ENCODE data around the gene CCDC146.

DNA sequence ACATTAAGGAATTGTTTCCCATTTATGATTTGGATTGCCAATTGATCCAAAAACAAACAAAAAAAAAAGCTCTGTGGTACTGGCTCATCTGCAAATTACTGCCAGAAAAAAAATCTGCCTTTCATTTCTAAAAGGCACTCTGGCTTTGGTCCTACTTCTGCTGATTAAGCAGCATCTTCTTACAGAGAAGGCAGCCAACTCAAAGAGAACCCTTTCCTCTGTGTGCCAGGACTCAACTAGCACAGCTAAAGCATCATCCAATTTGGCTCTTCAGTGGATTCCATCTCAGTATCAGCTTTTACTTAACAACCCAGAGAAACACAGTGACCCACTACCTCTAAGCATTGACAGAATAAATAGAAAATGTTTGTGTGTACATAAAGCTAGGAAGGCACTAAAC lies 213.2 kb downstream of the CCDC146 start:
- TF ChIP-seq, protein P1, sequence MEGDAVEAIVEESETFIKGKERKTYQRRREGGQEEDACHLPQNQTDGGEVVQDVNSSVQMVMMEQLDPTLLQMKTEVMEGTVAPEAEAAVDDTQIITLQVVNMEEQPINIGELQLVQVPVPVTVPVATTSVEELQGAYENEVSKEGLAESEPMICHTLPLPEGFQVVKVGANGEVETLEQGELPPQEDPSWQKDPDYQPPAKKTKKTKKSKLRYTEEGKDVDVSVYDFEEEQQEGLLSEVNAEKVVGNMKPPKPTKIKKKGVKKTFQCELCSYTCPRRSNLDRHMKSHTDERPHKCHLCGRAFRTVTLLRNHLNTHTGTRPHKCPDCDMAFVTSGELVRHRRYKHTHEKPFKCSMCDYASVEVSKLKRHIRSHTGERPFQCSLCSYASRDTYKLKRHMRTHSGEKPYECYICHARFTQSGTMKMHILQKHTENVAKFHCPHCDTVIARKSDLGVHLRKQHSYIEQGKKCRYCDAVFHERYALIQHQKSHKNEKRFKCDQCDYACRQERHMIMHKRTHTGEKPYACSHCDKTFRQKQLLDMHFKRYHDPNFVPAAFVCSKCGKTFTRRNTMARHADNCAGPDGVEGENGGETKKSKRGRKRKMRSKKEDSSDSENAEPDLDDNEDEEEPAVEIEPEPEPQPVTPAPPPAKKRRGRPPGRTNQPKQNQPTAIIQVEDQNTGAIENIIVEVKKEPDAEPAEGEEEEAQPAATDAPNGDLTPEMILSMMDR (IDR thresholded peaks at IDR 0.05) = no peak
- TF ChIP-seq GRHL2 (CRISPR knock-in tag; IDR thresholded peaks at IDR 0.05; ENCODE audit: insufficient replicate concordance, severe bottlenecking) (no peak), NFE2L1 (CRISPR knock-in tag; IDR thresholded peaks at IDR 0.05) (no peak), TEAD1 (CRISPR knock-in tag; IDR thresholded peaks at IDR 0.05) (no peak), ETV6 (CRISPR knock-in tag; IDR thresholded peaks at IDR 0.05) (no peak), NFYB (CRISPR knock-in tag; conservative IDR thresholded peaks at IDR 0.05; ENCODE audit: low read depth) (no peak)
- TF ChIP-seq, protein P2, sequence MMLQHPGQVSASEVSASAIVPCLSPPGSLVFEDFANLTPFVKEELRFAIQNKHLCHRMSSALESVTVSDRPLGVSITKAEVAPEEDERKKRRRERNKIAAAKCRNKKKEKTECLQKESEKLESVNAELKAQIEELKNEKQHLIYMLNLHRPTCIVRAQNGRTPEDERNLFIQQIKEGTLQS (CRISPR knock-in tag; conservative IDR thresholded peaks at IDR 0.05) = no peak
- TF ChIP-seq, protein P3, sequence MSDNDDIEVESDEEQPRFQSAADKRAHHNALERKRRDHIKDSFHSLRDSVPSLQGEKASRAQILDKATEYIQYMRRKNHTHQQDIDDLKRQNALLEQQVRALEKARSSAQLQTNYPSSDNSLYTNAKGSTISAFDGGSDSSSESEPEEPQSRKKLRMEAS (CRISPR knock-in tag; IDR thresholded peaks at IDR 0.05) = no peak
- TF ChIP-seq, protein P4, sequence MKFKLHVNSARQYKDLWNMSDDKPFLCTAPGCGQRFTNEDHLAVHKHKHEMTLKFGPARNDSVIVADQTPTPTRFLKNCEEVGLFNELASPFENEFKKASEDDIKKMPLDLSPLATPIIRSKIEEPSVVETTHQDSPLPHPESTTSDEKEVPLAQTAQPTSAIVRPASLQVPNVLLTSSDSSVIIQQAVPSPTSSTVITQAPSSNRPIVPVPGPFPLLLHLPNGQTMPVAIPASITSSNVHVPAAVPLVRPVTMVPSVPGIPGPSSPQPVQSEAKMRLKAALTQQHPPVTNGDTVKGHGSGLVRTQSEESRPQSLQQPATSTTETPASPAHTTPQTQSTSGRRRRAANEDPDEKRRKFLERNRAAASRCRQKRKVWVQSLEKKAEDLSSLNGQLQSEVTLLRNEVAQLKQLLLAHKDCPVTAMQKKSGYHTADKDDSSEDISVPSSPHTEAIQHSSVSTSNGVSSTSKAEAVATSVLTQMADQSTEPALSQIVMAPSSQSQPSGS (CRISPR knock-in tag; IDR thresholded peaks at IDR 0.05; ENCODE audit: borderline replicate concordance, low read depth) = no peak
- TF ChIP-seq, protein P5, sequence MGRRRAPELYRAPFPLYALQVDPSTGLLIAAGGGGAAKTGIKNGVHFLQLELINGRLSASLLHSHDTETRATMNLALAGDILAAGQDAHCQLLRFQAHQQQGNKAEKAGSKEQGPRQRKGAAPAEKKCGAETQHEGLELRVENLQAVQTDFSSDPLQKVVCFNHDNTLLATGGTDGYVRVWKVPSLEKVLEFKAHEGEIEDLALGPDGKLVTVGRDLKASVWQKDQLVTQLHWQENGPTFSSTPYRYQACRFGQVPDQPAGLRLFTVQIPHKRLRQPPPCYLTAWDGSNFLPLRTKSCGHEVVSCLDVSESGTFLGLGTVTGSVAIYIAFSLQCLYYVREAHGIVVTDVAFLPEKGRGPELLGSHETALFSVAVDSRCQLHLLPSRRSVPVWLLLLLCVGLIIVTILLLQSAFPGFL (CRISPR knock-in tag; IDR thresholded peaks at IDR 0.05; ENCODE audit: borderline replicate concordance) = no peak

All from WTC11 (cell line).